Stimulated activated CD4-positive, alpha-beta T cell treated with anti-CD3 and anti-CD28 coated beads, Interleukin-15, amount 100 ng/mL, for 1 hour (primary cell): Measurements from ENCODE around the gene TLE4.

ENCODE experiments used
- DNase-seq, 2 donors: peaks; one replicate each; pipeline ENCODE4 v3.0.0-alpha.2; 2020; ENCODE audit warnings: low read depth in 1 of 2, low spot score in 1 of 2

Gene TLE4

GRCh38 chr9:79661279-79661678 is 89.5 kb downstream of the TLE4 start:
- DNase-seq = no peak

GRCh38 chr9:79661886-79662536 is 90.2 kb downstream of the TLE4 start:
- DNase-seq = no peak

GRCh38 chr9:79662537-79662956 is 90.8 kb downstream of the TLE4 start:
- DNase-seq = no peak

- no peak for DNase-seq
These were observed 91.5 kb downstream of the TLE4 start for GRCh38 chr9:79663300-79663699.

GRCh38 chr9:79663878-79664277 is 92.1 kb downstream of the TLE4 start:
- no peak for DNase-seq

- no peak for DNase-seq
These were observed 92.6 kb downstream of the TLE4 start for GRCh38 chr9:79664375-79664831.

GRCh38 chr9:79665369-79665768 is 93.6 kb downstream of the TLE4 start:
- no peak for DNase-seq

GRCh38 chr9:79665931-79666330 is 94.2 kb downstream of the TLE4 start:
- DNase-seq = no peak

- DNase-seq = no peak
These were observed 95.4 kb downstream of the TLE4 start for GRCh38 chr9:79667120-79667519.

- no peak for DNase-seq
These were observed 96.2 kb downstream of the TLE4 start for GRCh38 chr9:79667817-79668436.

- no peak for DNase-seq
These were observed 97.2 kb downstream of the TLE4 start for GRCh38 chr9:79668956-79669355.

GRCh38 chr9:79670269-79670961 is 98.7 kb downstream of the TLE4 start:
- no peak for DNase-seq

GRCh38 chr9:79671558-79671957 is 99.8 kb downstream of the TLE4 start:
- no peak for DNase-seq

- no peak for DNase-seq
These were observed 100.5 kb downstream of the TLE4 start for GRCh38 chr9:79672236-79672635.

GRCh38 chr9:79672891-79673290 is 101.1 kb downstream of the TLE4 start:
- DNase-seq = no peak

GRCh38 chr9:79673614-79674013 is 101.8 kb downstream of the TLE4 start:
- DNase-seq = no peak

- no peak for DNase-seq
These were observed 102.5 kb downstream of the TLE4 start for GRCh38 chr9:79674052-79674777.

GRCh38 chr9:79681576-79681975 is 109.8 kb downstream of the TLE4 start:
- DNase-seq = no peak

- no peak for DNase-seq
These were observed 110.4 kb downstream of the TLE4 start for GRCh38 chr9:79682076-79682736.

GRCh38 chr9:79684059-79684458 is 112.3 kb downstream of the TLE4 start:
- DNase-seq = no peak
